AG10803 (cell line): ENCODE data around the gene UIMC1.

Experiments used
- DNase-seq: peaks from one replicate; pipeline ENCODE4 v3.0.0; 2010; ENCODE audit warnings: low read depth
- H3K4me3 ChIP-seq: 2 replicates; pipeline ENCODE4 v1.5.1; 2011; ENCODE audit warnings: mild to moderate bottlenecking, low read length, control low read depth
- CTCF ChIP-seq: conservative IDR thresholded peaks from 2 replicates; pipeline ENCODE4 v1.5.1; 2011; ENCODE audit warnings: mild to moderate bottlenecking, low read length, control low read depth, inconsistent platforms

UIMC1 gene

GRCh38 chr5:176878906-176879662 lies 127.5 kb downstream of the UIMC1 start:
- TF ChIP-seq CTCF, result no peak
- no peak overlapping the region for H3K4me3 ChIP-seq
- no peak for DNase-seq

- no peak for TF ChIP-seq CTCF
- DNase-seq, result no peak
- H3K4me3 ChIP-seq, result no peak overlapping the region
These were observed 128.1 kb downstream of the UIMC1 start for GRCh38 chr5:176878463-176878862.

- DNase-seq, result no peak
- no peak overlapping the region for H3K4me3 ChIP-seq
- TF ChIP-seq CTCF, result no peak
These were observed 128.7 kb downstream of the UIMC1 start for GRCh38 chr5:176877793-176878331.

GRCh38 chr5:176876506-176877431 lies 129.8 kb downstream of the UIMC1 start:
- H3K4me3 ChIP-seq, result no peak overlapping the region
- DNase-seq, result no peak
- no peak for TF ChIP-seq CTCF

GRCh38 chr5:176875783-176876505 lies 130.6 kb downstream of the UIMC1 start:
- DNase-seq, result no peak
- no peak overlapping the region for H3K4me3 ChIP-seq
- no peak for TF ChIP-seq CTCF

- H3K4me3 ChIP-seq, result no peak overlapping the region
- no peak for TF ChIP-seq CTCF
- DNase-seq, result no peak
These were observed 131.5 kb downstream of the UIMC1 start for GRCh38 chr5:176875014-176875550.
